Keratinocyte (primary cell): ENCODE measurements around the gene TMEM161A.

Experiments used
- EZH2 ChIP-seq: IDR thresholded peaks from one replicate; pipeline ENCODE4 v1.6.1; 2012; ENCODE audit warnings: inconsistent platforms, mild to moderate bottlenecking, low read length, moderate library complexity
- TF ChIP-seq, protein P1 (sequence below), 3 experiments: IDR thresholded peaks in 1 of 3; conservative IDR thresholded peaks in 1 of 3; optimal IDR thresholded peaks in 1 of 3; 2 replicates in 2 of 3; 3 replicates in 1 of 3; pipeline versions ENCODE3 to v1.5.1; 2011; ENCODE audit warnings: low read length in 3 of 3, mild to moderate bottlenecking in 3 of 3, moderate library complexity in 2 of 3, control low read depth in 1 of 3, inconsistent platforms in 1 of 3; ENCODE audit not compliant: insufficient read depth in 2 of 3; ENCODE audit errors: extremely low read depth in 1 of 3

GRCh38 chr19:19074196-19074882, 63.9 kb downstream of the TMEM161A start:
- TF ChIP-seq, protein P1, sequence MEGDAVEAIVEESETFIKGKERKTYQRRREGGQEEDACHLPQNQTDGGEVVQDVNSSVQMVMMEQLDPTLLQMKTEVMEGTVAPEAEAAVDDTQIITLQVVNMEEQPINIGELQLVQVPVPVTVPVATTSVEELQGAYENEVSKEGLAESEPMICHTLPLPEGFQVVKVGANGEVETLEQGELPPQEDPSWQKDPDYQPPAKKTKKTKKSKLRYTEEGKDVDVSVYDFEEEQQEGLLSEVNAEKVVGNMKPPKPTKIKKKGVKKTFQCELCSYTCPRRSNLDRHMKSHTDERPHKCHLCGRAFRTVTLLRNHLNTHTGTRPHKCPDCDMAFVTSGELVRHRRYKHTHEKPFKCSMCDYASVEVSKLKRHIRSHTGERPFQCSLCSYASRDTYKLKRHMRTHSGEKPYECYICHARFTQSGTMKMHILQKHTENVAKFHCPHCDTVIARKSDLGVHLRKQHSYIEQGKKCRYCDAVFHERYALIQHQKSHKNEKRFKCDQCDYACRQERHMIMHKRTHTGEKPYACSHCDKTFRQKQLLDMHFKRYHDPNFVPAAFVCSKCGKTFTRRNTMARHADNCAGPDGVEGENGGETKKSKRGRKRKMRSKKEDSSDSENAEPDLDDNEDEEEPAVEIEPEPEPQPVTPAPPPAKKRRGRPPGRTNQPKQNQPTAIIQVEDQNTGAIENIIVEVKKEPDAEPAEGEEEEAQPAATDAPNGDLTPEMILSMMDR (optimal IDR thresholded peaks at IDR 0.05 in 1 of 3, IDR thresholded peaks at IDR 0.05 in 1 of 3, conservative IDR thresholded peaks at IDR 0.05 in 1 of 3; ENCODE audit: extremely low read depth in 1 of 3, insufficient read depth in 2 of 3, low read length in 3 of 3) = no peak
- TF ChIP-seq EZH2 = no peak
